ENCODE results near the gene TEX35.

DNA sequence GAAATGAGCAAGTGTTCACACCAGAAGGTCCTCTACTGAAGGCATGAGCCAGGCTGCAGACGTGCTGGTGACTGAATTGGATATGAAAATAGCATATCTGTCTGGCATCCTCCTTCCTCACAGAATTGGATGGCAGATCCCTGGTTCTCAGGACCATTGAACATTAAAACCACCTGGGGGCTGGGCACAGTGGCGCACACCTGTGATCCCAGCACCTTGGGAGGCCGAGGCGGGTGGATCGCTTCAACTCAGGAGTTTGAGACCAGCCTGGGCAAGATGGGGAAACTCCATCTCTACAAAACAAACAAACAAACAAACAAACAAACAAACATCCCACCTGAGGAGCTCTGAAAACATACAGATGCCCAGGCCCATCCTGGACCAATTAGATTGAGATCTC is 23.4 kb downstream of the TEX35 start:
- TF ChIP-seq, protein P1, sequence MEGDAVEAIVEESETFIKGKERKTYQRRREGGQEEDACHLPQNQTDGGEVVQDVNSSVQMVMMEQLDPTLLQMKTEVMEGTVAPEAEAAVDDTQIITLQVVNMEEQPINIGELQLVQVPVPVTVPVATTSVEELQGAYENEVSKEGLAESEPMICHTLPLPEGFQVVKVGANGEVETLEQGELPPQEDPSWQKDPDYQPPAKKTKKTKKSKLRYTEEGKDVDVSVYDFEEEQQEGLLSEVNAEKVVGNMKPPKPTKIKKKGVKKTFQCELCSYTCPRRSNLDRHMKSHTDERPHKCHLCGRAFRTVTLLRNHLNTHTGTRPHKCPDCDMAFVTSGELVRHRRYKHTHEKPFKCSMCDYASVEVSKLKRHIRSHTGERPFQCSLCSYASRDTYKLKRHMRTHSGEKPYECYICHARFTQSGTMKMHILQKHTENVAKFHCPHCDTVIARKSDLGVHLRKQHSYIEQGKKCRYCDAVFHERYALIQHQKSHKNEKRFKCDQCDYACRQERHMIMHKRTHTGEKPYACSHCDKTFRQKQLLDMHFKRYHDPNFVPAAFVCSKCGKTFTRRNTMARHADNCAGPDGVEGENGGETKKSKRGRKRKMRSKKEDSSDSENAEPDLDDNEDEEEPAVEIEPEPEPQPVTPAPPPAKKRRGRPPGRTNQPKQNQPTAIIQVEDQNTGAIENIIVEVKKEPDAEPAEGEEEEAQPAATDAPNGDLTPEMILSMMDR (IDR thresholded peaks at IDR 0.05): no peak
- no peak for TF ChIP-seq POLR2A (IDR thresholded peaks at IDR 0.05)

Data from heart left ventricle (tissue), 13 donors.